Activated naive CD4-positive, alpha-beta T cell treated with anti-CD3 and anti-CD28 coated beads, Interleukin-2, amount 50 U/mL, for 24 hours (primary cell): ENCODE measurements around the gene DPP6.

ENCODE experiments used
- H3K27ac Mint-ChIP-seq: one replicate; pipeline ENCODE4 v1.8.0; 2021; ENCODE audit warnings: mild to moderate bottlenecking, mixed read lengths
- H3K27me3 Mint-ChIP-seq: one replicate; pipeline ENCODE4 v1.8.0; 2021; ENCODE audit warnings: mixed read lengths
- H3K36me3 Mint-ChIP-seq: one replicate; pipeline ENCODE4 v1.8.0; 2021; ENCODE audit warnings: mixed read lengths
- H3K4me1 Mint-ChIP-seq: one replicate; pipeline ENCODE4 v1.8.0; 2021; ENCODE audit warnings: mixed read lengths
- H3K4me3 Mint-ChIP-seq: one replicate; pipeline ENCODE4 v1.8.0; 2021; ENCODE audit warnings: mild to moderate bottlenecking, mixed read lengths
- H3K9me3 Mint-ChIP-seq: one replicate; pipeline ENCODE4 v1.8.0; 2021; ENCODE audit warnings: mixed read lengths

The DPP6 gene

GRCh38 chr7:154372011-154372601 is 319.9 kb downstream of the DPP6 start:
- H3K9me3 Mint-ChIP-seq = no peaks in the 10 kb centered on the region
- H3K27ac Mint-ChIP-seq = no peak overlapping the region
- no peaks in the 10 kb centered on the region for H3K36me3 Mint-ChIP-seq
- no peak overlapping the region for H3K4me3 Mint-ChIP-seq
- no peaks in the 10 kb centered on the region for H3K4me1 Mint-ChIP-seq
- peaks cover 1% of the 10 kb centered on the region for H3K27me3 Mint-ChIP-seq

GRCh38 chr7:154373956-154374355 is 321.8 kb downstream of the DPP6 start:
- Mint-ChIP-seq H3K36me3 (no peaks in the 10 kb centered on the region), H3K9me3 (no peaks in the 10 kb centered on the region), H3K4me1 (no peaks in the 10 kb centered on the region), H3K4me3 (no peak overlapping the region), H3K27ac (no peak overlapping the region), H3K27me3 (peaks cover 1% of the 10 kb centered on the region)

GRCh38 chr7:154375956-154376355 is 323.8 kb downstream of the DPP6 start:
- no peak overlapping the region for H3K4me3 Mint-ChIP-seq
- no peaks in the 10 kb centered on the region for H3K36me3 Mint-ChIP-seq
- H3K9me3 Mint-ChIP-seq = no peaks in the 10 kb centered on the region
- H3K27ac Mint-ChIP-seq = no peak overlapping the region
- peaks cover 1% of the 10 kb centered on the region for H3K27me3 Mint-ChIP-seq
- no peaks in the 10 kb centered on the region for H3K4me1 Mint-ChIP-seq

- Mint-ChIP-seq H3K9me3 (no peaks in the 10 kb centered on the region), H3K4me3 (no peak overlapping the region), H3K27me3 (no peaks in the 10 kb centered on the region), H3K27ac (no peak overlapping the region), H3K4me1 (no peaks in the 10 kb centered on the region), H3K36me3 (no peaks in the 10 kb centered on the region)
Measured at GRCh38 chr7:154380771-154381170, 328.6 kb downstream of the DPP6 start.

GRCh38 chr7:154383045-154383444 is 330.8 kb downstream of the DPP6 start:
- H3K4me1 Mint-ChIP-seq = no peaks in the 10 kb centered on the region
- no peaks in the 10 kb centered on the region for H3K36me3 Mint-ChIP-seq
- no peaks in the 10 kb centered on the region for H3K9me3 Mint-ChIP-seq
- no peaks in the 10 kb centered on the region for H3K27me3 Mint-ChIP-seq
- no peak overlapping the region for H3K27ac Mint-ChIP-seq
- H3K4me3 Mint-ChIP-seq = no peak overlapping the region

GRCh38 chr7:154385214-154385613 is 333.0 kb downstream of the DPP6 start:
- H3K9me3 Mint-ChIP-seq = peaks cover 10% of the 10 kb centered on the region

GRCh38 chr7:154387252-154387651 is 335.1 kb downstream of the DPP6 start:
- Mint-ChIP-seq H3K36me3 (no peaks in the 10 kb centered on the region), H3K27me3 (no peaks in the 10 kb centered on the region), H3K9me3 (peaks cover 11% of the 10 kb centered on the region), H3K4me1 (no peaks in the 10 kb centered on the region), H3K27ac (no peak overlapping the region), H3K4me3 (no peak overlapping the region)

More at GRCh38 chr7:154385214-154385613, 333.0 kb downstream of the DPP6 start:
- H3K27ac Mint-ChIP-seq = no peak overlapping the region
- H3K4me3 Mint-ChIP-seq = no peak overlapping the region
- H3K27me3 Mint-ChIP-seq = no peaks in the 10 kb centered on the region
- no peaks in the 10 kb centered on the region for H3K4me1 Mint-ChIP-seq
- no peaks in the 10 kb centered on the region for H3K36me3 Mint-ChIP-seq

GRCh38 chr7:154388412-154388811 is 336.2 kb downstream of the DPP6 start:
- Mint-ChIP-seq H3K4me1 (no peaks in the 10 kb centered on the region), H3K36me3 (no peaks in the 10 kb centered on the region), H3K4me3 (no peak overlapping the region), H3K27me3 (no peaks in the 10 kb centered on the region), H3K27ac (no peak overlapping the region), H3K9me3 (peaks cover 11% of the 10 kb centered on the region)

GRCh38 chr7:154388999-154389398 is 336.8 kb downstream of the DPP6 start:
- Mint-ChIP-seq H3K27me3 (no peaks in the 10 kb centered on the region), H3K4me3 (no peak overlapping the region), H3K4me1 (no peaks in the 10 kb centered on the region), H3K9me3 (peaks cover 11% of the 10 kb centered on the region), H3K36me3 (no peaks in the 10 kb centered on the region), H3K27ac (no peak overlapping the region)

GRCh38 chr7:154390961-154391360 is 338.8 kb downstream of the DPP6 start:
- no peak overlapping the region for H3K27ac Mint-ChIP-seq
- no peak overlapping the region for H3K4me3 Mint-ChIP-seq
- no peaks in the 10 kb centered on the region for H3K36me3 Mint-ChIP-seq
- H3K27me3 Mint-ChIP-seq = no peaks in the 10 kb centered on the region
- peaks cover 11% of the 10 kb centered on the region for H3K9me3 Mint-ChIP-seq
- H3K4me1 Mint-ChIP-seq = no peaks in the 10 kb centered on the region

GRCh38 chr7:154394804-154395203 is 342.6 kb downstream of the DPP6 start:
- Mint-ChIP-seq H3K4me1 (no peaks in the 10 kb centered on the region), H3K27me3 (peaks cover 2% of the 10 kb centered on the region), H3K27ac (no peak overlapping the region)

GRCh38 chr7:154406312-154406711 is 354.1 kb downstream of the DPP6 start:
- H3K9me3 Mint-ChIP-seq = no peaks in the 10 kb centered on the region
- no peak overlapping the region for H3K27ac Mint-ChIP-seq
- H3K27me3 Mint-ChIP-seq = no peaks in the 10 kb centered on the region
- no peaks in the 10 kb centered on the region for H3K36me3 Mint-ChIP-seq
- no peak overlapping the region for H3K4me3 Mint-ChIP-seq
- H3K4me1 Mint-ChIP-seq = no peaks in the 10 kb centered on the region

More at GRCh38 chr7:154394804-154395203, 342.6 kb downstream of the DPP6 start:
- no peaks in the 10 kb centered on the region for H3K36me3 Mint-ChIP-seq
- H3K9me3 Mint-ChIP-seq = peaks cover 8% of the 10 kb centered on the region
- no peak overlapping the region for H3K4me3 Mint-ChIP-seq

GRCh38 chr7:154409703-154410311 is 357.6 kb downstream of the DPP6 start:
- Mint-ChIP-seq H3K9me3 (no peaks in the 10 kb centered on the region), H3K27me3 (no peaks in the 10 kb centered on the region), H3K27ac (no peak overlapping the region), H3K4me3 (no peak overlapping the region), H3K4me1 (no peaks in the 10 kb centered on the region), H3K36me3 (no peaks in the 10 kb centered on the region)

GRCh38 chr7:154412105-154412504 is 359.9 kb downstream of the DPP6 start:
- H3K4me3 Mint-ChIP-seq = no peak overlapping the region
- H3K4me1 Mint-ChIP-seq = no peaks in the 10 kb centered on the region
- no peaks in the 10 kb centered on the region for H3K27me3 Mint-ChIP-seq
- H3K27ac Mint-ChIP-seq = no peak overlapping the region
- no peaks in the 10 kb centered on the region for H3K9me3 Mint-ChIP-seq
- no peaks in the 10 kb centered on the region for H3K36me3 Mint-ChIP-seq

GRCh38 chr7:154415709-154416399 is 363.7 kb downstream of the DPP6 start:
- Mint-ChIP-seq H3K9me3 (peaks cover 6% of the 10 kb centered on the region), H3K27ac (no peak overlapping the region), H3K27me3 (no peaks in the 10 kb centered on the region), H3K4me3 (no peak overlapping the region), H3K4me1 (no peaks in the 10 kb centered on the region), H3K36me3 (no peaks in the 10 kb centered on the region)

- Mint-ChIP-seq H3K27me3 (no peaks in the 10 kb centered on the region), H3K36me3 (no peaks in the 10 kb centered on the region), H3K4me1 (no peaks in the 10 kb centered on the region)
Measured at GRCh38 chr7:154416714-154417113, 364.5 kb downstream of the DPP6 start.

More at GRCh38 chr7:154416714-154417113, 364.5 kb downstream of the DPP6 start:
- H3K27ac Mint-ChIP-seq = no peak overlapping the region
- no peak overlapping the region for H3K4me3 Mint-ChIP-seq
- peaks cover 6% of the 10 kb centered on the region for H3K9me3 Mint-ChIP-seq
